22Rv1 (cell line): ENCODE results near the gene STX12.

Source experiments
- H3K27ac ChIP-seq: fragments of 450-650 bp; 2 replicates; pipeline ENCODE4 v1.5.1; 2017
- ZFX ChIP-seq: fragments of 450-650 bp; IDR thresholded peaks from 2 replicates; pipeline ENCODE4 v1.6.1; 2017; ENCODE audit warnings: antibody characterized with exemption, borderline replicate concordance
- TF ChIP-seq, protein P1 (sequence below): fragments of 450-650 bp; IDR thresholded peaks from 2 replicates; pipeline ENCODE4 v1.5.1; 2017; ENCODE audit warnings: mild to moderate bottlenecking

Gene STX12

DNA sequence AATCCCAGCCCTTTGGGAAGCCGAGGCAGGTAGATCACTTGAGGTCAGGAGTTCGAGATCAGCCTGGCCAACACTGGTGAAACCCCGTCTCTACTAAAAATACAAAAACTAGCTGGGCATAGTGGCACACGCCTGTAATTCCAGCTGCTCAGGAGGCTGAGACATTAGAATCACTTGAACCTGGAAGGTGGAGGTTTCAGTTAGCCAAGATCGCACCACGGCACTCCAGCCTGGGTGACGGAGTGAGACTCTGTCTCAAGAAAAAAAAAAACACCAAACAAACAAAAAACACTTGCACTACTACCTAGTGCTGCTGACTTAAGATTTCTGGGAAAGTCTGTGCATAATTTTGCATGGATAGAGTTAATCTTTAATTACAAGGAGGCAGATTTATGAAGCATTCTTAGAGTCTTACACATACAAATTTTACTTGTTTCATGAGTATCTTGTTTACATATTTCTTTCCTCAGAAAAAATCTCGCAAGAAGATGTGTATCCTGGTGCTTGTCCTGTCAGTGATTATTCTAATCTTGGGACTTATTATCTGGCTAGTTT, 48.8 kb downstream of the STX12 start:
- TF ChIP-seq, protein P1, sequence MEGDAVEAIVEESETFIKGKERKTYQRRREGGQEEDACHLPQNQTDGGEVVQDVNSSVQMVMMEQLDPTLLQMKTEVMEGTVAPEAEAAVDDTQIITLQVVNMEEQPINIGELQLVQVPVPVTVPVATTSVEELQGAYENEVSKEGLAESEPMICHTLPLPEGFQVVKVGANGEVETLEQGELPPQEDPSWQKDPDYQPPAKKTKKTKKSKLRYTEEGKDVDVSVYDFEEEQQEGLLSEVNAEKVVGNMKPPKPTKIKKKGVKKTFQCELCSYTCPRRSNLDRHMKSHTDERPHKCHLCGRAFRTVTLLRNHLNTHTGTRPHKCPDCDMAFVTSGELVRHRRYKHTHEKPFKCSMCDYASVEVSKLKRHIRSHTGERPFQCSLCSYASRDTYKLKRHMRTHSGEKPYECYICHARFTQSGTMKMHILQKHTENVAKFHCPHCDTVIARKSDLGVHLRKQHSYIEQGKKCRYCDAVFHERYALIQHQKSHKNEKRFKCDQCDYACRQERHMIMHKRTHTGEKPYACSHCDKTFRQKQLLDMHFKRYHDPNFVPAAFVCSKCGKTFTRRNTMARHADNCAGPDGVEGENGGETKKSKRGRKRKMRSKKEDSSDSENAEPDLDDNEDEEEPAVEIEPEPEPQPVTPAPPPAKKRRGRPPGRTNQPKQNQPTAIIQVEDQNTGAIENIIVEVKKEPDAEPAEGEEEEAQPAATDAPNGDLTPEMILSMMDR, result no peak
- TF ChIP-seq ZFX, result no peak
- H3K27ac ChIP-seq, result no peak overlapping the region

DNA sequence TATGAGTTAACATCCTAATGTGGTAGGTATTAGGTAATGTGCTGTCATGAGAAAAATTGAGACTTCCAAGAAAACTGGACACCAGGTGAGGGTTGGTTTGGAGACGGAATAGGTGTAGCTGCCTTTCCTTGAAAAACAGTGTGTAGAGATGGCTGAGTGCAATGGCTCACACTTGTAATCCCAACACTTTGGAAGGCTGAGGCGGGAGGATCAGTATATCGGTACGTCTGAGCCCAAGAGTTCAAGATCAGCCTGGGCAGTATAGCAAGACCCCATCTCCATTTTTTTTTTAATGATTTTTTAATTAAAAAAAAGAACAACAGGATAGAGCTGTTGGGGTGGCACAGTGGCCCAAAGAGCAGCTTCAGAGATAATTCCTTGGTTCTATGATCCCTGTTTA, 50.8 kb downstream of the STX12 start:
- H3K27ac ChIP-seq, result no peak overlapping the region
- TF ChIP-seq ZFX, result no peak
- TF ChIP-seq, protein P1, result no peak

- H3K27ac ChIP-seq, result no peak overlapping the region
- TF ChIP-seq ZFX, result no peak
- TF ChIP-seq, protein P1, result no peak
Measured at GRCh38 chr1:27824411-27824810, 51.4 kb downstream of the STX12 start.

DNA sequence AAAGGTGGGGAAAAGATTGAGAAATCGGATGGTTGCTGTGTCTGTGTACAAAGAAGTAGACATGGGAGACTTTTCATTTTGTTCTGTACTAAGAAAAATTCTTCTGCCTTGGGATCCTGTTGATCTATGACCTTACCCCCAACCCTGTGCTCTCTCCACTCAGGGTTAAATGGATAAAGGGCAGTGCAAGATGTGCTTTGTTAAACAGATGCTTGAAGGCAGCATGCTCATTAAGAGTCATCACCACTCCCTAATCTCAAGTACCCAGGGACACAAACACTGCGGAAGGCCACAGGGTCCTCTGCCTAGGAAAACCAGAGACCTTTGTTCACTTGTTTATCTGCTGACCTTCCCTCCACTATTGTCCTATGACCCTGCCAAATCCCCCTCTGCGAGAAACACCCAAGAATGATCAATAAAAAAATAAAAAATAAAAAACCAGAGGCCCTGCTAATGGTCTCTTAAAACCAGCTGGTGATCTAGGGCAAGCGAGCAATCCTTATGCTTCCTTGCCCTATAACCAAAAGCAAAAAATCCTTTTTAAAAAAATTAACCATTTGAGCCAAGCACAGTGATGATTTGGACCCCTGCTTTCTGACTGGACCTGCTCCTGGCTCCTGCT, 56.4 kb downstream of the STX12 start:
- H3K27ac ChIP-seq, result peak overlapping the region; percentile 91; the same call in 1 of the 2 replicates

- TF ChIP-seq ZFX, result no peak
- TF ChIP-seq, protein P1, result no peak
- H3K27ac ChIP-seq, result peak within 1 kb of the TSS; percentile 91
Measured at GRCh38 chr1:27830621-27831440, 57.8 kb downstream of the STX12 start, which contains the start of gene PPP1R8. Gene PPP1R8, plus strand, starts transcription at chr1:27830782. Its CDS starts 54 bp downstream, at chr1:27830836.

GRCh38 chr1:27831568-27832410, 58.8 kb downstream of the STX12 start:
- TF ChIP-seq ZFX, result no peak
- TF ChIP-seq, protein P1, result no peak
- peak overlapping the region; percentile 91 for H3K27ac ChIP-seq

- H3K27ac ChIP-seq, result no peak overlapping the region
- TF ChIP-seq, protein P1, result no peak
- TF ChIP-seq ZFX, result no peak
Measured at GRCh38 chr1:27832762-27833161, 59.7 kb downstream of the STX12 start.
